HG02759 (cell line): ENCODE results near the gene TRMT2A.
A peak's percentile ranks its signal among the peaks of the same experiment; 100 is the strongest.

Experiments
- ATAC-seq: cut with Tn5 transposase; IDR thresholded peaks from one replicate; pipeline ENCODE4 v1.9.1; 2021; ENCODE audit warnings: mild to moderate bottlenecking, moderate library complexity; ENCODE audit not compliant: unreplicated experiment

TRMT2A gene

DNA sequence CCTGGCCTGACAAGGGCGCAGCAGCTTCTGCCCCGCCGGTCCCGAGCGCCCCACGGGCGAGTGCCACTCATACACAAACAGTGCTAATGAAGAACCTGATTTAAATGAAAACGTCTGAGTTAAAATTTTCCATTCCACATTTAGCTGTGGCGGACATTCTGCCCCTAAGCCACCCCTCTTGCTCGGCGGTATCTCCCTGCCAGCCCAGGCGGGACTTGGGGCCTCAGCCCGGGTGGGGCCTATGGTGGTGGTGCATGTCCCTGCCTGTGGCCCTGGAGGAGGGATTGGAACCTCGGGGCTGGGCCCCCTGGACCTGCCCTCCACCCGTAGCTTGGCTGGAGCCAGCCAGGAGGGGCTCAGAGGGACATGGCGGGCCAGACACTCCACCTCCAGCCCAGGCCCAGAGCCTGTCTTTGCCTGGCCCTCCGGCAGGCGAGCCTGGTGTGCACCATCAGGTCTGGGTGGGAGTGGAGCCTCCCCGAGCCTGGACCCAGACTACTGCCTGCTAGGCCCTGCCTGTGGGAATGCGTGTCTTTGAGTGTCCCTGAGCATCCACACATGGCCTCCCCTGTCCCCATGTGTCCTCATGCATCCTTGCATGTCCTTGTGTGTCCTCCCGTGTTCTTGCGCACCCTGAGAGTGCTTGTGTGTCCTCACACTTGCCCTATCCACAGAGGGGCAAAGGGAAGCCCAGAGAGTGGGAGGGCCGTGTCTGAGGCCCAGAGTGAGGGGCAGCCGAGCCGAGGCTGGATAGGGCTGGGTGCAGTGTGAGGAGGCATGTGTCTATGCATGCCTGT is 19.0 kb upstream of the TRMT2A start:
- ATAC-seq, result no peak

DNA sequence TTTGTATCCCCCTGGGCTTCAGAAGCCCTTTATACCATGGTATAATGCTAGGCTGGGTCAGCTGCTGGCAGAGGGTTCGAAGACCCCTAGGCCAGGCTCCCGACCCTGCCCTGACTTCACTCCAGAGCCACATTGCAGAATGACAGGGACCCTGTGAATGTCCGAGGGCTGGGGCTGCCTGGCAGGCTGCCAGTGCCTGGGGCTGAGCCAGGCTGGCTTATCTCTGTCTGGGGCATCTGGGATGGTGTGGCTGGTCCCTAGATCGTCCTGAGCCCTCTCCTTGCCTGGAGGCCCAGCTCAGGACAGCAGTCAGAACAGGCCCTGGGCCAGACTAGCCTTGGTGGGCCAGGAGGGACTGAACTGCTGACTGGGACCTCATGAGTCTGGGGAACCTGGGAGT is 18.2 kb upstream of the TRMT2A start:
- ATAC-seq, result no peak

DNA sequence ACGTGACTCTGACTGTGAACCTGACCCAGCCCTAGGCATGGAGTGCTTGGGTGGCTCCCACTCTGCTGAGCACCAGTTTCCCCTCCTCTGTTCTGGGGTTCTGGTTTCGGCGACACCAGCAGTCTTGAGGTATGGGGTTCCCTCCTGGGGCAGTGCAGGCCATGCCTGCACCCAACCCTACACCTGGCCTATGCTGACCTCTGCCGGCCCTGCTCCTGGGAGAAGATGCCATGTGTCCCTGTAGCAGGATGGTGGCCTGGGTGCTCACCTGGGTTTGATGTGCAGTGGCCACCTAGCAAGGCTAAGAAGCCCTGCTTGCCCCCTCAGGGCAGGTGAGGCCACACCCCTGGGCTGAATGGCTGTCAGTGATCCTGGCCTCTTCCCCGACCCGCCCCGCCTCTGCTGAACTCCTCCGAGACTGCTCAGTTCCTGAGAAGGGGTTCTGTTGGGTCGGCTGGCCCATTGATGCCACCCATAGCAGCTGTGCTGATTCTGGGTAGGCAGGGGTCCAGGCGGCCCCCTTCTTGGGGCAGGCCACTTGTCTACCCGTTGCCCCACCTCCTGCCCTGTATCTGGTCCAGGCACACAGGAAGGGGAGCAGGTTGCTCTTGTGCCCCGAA is 17.0 kb upstream of the TRMT2A start:
- no peak for ATAC-seq

DNA sequence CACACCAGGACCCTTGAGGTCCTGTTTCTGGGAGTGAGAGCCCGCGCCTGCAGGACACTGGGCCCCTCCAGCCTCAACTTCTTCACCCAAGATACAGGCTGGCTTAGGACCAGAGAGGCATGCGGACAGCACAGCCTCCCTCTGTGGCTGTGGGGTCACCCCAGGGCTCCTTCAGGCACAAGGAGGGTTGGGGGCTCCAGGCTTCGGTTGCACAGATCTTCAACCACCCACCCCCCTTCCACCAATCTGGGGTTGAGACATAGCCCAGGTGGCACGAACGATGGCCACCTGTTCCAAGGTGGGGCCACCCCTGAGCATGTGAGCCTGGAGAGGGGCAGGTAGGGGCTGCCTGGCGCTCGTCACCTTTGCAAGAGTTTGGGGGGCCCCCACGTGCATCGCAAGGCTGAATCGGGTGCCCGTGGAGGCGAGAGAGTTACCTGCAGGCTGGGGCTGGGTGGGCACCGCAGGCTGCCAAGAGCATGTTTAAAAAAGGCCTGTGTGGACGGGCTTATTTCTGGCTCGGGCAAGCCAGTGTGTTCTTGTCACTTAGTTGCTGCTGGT is 15.7 kb upstream of the TRMT2A start:
- no peak for ATAC-seq

DNA sequence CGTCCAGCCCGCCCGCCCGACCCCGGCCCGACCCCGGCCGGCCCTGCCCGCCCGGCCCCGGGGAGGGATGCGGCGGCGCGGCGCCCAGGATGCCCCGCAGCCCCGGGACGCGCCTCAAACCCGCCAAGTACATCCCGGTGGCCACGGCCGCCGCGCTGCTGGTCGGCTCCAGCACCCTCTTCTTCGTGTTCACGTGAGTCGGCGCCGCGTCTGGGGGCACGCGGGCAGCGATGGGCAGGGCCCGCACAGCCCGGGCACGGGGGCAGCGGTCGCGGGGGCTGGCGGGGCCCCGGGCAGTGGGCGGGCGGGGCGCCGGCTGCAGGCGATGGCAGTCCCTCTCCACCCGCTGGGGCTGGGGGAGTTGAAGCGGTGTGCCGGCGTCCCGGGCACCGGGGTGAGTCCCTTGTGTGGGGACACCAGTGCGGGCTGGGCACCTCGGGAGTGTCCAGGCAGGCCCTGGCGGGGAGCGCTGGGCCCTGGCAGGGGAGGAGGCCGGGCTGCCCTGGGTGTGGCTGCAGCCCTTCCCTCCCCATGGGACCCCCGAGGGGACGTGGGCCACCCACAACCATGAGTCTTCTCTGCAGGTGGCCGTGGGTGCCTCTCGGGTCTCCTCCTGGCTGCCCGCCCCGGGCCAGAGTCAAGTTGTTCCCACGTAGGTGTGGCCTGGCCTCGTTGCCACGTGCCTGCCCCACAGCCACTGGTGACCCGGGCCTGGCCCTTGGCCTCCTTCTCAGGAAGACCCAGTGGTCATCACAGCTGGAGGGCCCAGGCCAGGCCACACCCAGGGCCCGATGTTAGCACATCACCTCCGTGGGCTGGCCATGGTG is 15.0 kb upstream of the TRMT2A start:
- peak; percentile 15 for ATAC-seq

DNA sequence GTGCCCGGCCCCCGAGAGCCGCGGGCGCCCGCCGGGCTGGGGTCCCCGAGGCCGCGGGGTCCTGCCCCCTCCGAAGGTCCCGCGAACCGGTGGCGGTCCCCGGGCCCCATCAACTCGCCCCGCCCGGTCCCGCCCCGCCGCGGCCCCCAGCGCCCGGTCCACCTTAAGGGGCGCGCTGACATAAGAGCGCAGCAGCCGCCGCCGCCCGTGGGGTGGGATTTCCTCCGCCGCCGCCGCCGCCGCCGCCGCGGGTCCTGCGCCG is 14.5 kb upstream of the TRMT2A start, which contains the start of gene ZDHHC8:
ZDHHC8 (plus strand) TSS at position 208 of the 262 bp plus-strand sequence. CDS start 144 bp downstream, outside the sequence.
- peak; percentile 55 for ATAC-seq

DNA sequence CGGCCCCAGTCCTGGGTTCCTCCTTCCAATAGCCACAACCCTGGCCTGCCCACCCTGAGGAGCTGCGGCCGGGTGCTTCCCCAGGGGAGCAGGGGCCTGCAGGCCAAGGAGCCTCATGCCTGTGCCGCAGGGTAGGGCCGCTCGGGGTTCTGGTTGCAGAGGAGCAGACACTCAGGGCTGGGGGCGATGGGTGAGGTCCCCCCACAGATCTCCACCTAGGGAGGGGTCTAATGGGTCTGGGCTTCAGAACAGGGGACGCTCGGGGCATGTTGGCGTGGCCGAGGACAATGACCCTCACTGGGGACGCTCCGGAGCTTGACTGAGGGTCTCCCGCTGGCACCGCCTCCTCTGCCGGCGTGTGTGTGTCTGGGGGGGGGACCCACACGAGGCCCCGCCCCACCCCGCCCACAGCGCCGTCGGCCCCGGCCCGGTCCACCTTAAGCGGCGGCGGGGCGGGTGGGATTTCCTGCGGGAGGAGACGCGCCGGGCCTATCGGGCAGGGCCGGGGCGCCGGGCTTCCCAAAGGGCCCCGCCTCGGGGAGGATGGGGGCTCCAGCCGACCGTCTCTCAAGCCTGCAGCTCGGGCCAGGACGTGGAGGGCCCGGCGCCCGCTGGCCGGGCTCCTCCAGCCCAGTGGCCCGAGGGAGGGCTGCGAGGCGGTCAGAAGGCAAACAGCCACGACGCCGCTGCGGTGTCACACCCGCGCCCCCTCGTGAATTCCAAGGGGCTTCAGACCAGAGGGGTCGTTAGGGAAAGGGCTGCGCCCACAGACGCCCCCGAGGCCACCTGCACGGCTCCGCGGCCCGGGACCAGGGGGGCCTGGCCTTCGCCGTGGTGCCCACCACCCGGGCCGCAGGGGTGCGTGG is 13.9 kb upstream of the TRMT2A start:
- peak; percentile 69 for ATAC-seq

DNA sequence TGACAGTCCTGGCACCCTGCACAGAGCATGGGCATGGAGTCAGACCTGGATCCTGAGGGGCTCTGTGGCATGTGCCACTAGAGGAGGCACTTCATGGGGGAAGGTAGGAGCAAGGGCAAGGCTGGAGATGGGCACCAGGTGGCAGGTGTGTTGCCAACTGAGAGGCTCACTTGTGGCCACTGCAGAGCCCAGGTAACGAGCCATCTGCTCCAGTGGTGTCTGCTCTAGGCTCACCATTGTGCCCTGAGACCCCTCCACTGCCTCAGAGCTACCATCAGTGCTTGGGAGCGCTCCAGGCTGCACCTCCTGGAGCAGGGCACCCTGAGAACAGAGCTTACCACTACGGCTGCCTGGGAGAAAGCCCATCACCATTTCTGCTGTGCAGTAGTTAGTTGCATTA is 13.3 kb upstream of the TRMT2A start:
- ATAC-seq, result no peak

DNA sequence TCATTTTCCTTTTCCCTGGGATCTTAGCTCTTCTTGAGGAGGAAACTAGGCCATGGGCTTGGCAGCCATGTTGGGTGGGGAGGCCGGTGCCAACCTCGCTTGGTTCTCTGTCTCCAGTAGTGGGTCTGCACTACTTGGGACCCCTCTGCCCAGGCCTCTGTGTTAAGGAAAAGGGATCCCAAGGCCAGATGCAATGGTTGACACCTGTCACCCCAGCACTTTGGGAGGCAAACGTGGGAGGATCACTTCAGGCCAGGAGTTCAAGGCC is 12.7 kb upstream of the TRMT2A start:
- ATAC-seq, result no peak

DNA sequence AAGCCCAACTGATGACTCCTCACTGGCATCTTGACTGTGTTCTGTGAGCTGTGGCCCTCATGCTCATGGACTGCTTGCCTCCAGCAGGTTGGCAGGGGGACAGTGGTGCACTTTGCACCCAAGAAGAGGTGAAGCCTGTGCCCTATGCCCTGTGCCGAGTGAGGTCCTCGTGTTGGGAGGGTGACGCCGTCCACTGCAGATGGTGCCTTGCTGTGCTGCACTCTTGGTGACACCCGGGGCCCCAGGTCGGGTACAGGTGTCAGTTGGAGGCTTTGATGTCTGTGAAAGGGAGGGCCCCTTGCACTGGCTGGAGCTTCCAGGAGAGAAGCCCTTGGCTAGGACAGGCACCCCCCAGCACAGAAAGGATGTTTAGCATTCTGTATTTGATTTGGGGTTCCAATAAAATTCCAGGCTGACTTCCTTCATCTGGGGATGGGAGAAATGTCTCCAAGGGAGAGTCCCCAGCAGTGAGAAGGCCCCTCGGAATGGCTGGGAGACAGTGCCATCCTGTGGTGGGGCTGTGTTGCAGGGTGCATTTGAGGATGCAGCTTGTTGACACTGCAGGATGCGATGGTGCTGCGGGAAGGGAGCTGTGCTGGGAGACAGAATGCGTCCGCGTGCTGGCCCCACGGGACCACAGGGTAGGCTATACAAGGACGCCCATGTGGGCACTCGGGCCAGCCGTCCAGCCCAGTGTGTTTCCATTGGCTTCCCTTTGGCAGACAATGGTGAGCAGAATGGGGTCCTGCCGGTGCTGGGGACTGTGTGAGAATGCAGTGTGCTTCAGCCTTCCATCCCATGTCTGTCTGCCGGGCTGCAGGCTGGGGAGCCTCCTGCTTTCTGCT is 12.1 kb upstream of the TRMT2A start:
- ATAC-seq, result no peak

DNA sequence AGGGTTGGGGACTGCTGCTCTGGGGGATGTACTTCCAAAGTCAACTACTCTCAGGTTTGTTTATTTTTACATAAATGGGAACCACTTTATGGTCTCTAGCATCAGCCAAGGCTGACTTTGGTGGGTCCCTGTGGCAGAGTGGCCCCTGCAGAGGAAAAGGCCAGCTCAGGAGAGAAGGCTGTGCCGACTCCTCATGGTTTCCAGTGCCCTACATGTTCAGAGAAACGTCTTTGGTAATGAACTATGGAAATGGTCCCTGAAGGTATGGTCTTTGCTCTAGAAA is 11.5 kb upstream of the TRMT2A start:
- no peak for ATAC-seq

DNA sequence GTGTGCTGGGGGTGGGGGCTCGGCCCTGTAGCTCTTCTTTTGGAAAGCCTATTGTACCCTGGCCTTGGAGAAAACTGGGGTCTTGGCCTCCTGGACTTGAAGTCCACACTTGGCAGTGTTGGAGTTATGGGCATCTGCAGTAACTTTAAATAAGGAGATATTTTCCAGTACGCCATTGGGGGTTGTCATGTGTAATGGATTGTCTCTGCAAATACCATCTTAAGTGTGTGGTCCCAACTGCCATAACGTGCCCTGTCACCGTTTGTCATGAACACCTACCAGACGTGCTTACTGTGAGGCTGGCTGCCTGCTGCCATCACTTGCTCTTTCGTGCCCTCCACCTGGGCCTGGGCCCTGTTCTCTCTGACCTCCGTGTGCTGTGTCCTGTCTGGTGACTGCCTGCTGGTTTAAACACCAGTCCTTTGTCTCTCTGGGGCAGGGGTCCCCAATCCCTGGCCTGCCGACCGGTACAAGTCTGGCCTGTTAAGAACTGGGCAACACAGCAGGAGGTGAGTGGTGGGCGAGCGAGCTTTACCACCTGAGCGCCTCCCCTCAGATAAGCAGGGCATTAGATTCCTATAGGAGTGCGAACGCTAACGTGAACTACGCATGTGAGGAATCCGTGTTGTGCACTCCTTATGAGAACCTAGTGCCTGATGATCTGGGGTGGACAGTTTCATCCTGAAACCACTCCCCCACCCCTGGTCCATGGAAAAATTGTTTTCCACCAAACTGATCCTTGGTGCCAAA is 11.0 kb upstream of the TRMT2A start:
- ATAC-seq, result no peak

DNA sequence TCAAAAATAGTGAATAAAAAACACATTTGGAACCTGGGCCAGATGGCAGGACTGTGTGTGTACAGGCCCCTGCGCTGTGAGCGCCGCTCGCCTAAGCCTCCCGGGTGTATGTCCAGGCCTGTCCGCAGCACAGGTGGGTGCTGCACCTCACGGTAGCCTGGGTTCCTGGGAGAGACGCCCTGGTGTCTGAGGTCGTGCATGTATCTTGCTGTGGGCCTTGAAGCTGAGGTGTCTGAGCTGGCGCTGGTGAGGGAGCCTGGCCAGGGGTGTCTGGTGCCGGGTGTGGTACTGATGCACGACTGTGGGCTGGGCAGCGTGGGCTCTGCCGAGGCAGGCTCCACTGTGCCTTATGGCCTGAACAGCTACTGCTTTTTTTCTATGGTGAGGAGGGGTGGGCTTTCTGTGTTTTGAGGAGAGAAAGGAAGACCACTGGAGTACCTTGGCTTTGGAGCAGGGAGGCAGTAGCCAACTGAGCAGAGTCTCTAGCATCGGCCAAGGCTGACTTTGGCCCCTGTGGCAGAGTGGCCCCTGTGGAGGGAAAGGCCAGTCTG is 10.4 kb upstream of the TRMT2A start:
- no peak for ATAC-seq

DNA sequence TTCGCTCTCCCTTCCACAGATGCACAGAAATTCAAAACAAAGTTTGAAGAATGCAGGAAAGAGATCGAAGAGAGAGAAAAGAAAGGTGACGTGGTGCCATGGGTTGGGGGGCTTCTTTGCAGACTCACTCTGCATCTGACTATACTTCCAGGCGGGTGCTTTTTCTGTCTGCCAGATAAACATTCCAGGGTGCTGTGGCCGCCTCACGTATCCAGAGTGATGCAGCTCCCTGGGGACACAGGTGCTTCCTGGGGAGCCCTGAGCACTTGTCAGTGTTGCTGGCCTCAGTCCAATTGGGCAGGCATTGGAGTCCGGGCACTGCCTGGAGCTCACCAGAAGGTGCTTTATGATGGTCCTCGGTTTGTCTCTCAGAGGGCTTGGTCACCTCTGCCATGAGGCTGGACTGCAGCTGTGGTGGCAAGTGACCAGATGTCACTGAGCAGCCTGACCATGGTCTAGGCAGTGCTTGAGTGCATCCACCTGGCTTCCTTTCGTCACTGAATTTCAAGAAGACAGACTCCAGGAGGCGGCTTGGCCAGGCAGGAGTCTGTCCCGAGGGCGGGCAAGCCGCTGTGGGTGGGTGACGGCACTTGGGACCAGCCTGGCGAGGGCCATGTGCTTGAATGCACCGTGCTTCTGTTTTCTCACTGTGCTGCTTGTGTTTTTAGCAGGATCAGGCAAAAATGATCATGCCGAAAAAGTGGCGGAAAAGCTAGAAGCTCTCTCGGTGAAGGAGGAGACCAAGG is 9.4 kb upstream of the TRMT2A start:
- no peak for ATAC-seq

DNA sequence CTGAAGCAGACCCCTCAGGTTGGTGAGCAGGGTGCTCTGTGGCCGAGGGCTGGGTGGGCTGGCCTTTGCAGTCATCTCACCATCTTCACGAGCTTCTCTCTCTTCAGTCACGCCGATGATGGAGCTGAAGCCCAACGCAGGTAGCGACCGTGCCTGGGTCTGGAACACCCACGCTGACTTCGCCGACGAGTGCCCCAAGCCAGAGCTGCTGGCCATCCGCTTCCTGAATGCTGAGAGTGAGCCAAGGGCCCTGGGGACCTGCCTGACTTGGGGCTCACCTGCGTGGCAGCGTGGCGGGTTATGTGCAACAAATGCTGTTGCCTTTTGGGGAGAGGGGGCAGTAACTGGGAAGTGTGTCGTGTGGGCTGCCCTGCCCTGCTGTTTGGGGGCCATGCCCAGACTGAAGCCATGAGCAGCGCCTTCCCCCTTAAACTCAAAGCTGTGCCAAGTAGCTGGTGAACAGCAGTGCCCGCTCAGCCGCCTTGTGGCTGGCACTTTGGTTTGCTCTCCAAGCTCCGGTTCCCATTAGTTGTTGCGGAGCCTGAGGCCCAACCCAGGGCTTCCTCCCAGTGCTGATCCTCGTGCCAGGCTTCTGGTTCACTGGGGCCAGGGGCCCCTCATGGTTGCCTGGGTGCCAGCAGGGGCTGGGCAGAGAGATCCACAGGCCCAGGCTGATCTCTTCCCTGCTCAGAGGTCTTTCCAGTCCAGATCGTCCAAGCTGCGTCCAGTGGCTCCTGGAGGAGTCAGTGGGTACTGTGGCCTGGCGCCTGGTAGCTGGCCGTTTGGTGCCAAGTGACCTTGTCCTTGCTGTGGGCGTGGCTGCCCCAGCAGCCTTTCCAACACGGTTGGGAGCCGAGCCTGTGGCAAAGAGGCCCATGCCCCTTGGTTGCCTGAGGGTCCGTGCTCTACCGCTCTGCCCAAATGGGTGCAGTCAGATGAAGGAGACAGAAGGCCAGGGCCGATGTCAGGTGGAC is 8.5 kb upstream of the TRMT2A start:
- no peak for ATAC-seq

DNA sequence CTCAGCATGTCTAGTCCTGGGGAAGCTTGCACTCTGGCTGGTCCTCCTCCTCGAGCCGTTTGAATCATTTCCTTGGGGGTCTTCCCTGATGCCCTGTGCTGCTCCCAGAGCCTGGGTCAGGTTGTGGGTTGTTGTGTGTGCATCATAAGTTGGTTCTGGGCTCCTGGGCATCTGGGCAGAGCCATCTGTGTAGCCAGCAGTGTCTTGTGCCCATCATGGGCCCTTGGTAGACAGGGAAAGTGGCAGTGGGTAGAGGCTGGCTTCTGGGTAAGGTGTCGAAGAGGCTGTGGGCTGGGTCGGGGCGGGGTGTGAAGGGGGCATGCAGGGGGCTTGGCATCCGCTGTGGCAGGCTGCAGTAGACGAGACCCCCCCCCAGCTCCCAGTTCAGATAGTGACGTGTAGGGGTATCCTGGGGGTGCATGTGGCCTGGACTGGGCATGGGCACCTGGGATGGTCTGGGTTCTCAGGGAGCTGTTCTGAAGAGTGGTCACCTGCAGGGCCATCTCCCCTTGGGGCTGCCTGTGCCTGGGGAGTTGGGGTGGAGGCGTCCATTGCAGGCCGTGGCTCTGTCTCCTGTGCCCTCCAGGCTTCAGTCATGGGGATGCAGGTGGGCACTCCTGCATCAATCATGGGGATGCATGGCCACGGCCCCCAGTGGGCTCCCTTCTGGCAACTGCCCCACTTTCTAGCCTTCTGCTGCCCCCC is 7.2 kb upstream of the TRMT2A start:
- ATAC-seq, result no peak
